GM12873 (cell line): ENCODE data around the gene CYB5R3.
A peak's percentile ranks its signal among the peaks of the same experiment; 100 is the strongest.

Experiments
- TF ChIP-seq, protein P1 (sequence below): IDR thresholded peaks from 2 replicates; pipeline ENCODE4 v1.5.1; 2012; ENCODE audit warnings: low read depth, mild to moderate bottlenecking, moderate library complexity, low read length, control low read depth; ENCODE audit not compliant: insufficient read depth; ENCODE audit errors: missing control alignments

The CYB5R3 gene

GRCh38 chr22:42692239-42693054, 43.3 kb upstream of the CYB5R3 start:
- TF ChIP-seq, protein P1, sequence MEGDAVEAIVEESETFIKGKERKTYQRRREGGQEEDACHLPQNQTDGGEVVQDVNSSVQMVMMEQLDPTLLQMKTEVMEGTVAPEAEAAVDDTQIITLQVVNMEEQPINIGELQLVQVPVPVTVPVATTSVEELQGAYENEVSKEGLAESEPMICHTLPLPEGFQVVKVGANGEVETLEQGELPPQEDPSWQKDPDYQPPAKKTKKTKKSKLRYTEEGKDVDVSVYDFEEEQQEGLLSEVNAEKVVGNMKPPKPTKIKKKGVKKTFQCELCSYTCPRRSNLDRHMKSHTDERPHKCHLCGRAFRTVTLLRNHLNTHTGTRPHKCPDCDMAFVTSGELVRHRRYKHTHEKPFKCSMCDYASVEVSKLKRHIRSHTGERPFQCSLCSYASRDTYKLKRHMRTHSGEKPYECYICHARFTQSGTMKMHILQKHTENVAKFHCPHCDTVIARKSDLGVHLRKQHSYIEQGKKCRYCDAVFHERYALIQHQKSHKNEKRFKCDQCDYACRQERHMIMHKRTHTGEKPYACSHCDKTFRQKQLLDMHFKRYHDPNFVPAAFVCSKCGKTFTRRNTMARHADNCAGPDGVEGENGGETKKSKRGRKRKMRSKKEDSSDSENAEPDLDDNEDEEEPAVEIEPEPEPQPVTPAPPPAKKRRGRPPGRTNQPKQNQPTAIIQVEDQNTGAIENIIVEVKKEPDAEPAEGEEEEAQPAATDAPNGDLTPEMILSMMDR: peak; percentile 52

DNA sequence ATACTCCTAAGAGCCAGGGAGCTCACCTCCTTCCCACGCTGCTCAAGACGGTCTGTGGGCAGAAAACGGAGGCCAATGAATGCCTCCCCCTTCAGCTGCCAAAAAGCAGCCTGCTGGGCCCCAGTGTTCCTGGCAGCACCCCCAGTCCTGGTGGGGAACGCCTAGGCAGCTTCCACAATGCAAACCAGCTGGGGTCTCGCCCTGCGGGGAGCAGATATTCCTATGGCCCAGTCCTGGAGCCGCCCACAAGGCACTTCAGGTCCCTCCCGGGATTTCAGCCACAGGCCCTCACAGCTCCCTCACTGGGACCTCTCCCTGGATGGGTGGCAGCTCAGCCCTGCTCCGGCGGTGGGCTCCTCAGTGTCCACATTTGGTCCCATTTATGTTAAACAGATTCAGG, 42.2 kb upstream of the CYB5R3 start:
- TF ChIP-seq, protein P1: no peak

DNA sequence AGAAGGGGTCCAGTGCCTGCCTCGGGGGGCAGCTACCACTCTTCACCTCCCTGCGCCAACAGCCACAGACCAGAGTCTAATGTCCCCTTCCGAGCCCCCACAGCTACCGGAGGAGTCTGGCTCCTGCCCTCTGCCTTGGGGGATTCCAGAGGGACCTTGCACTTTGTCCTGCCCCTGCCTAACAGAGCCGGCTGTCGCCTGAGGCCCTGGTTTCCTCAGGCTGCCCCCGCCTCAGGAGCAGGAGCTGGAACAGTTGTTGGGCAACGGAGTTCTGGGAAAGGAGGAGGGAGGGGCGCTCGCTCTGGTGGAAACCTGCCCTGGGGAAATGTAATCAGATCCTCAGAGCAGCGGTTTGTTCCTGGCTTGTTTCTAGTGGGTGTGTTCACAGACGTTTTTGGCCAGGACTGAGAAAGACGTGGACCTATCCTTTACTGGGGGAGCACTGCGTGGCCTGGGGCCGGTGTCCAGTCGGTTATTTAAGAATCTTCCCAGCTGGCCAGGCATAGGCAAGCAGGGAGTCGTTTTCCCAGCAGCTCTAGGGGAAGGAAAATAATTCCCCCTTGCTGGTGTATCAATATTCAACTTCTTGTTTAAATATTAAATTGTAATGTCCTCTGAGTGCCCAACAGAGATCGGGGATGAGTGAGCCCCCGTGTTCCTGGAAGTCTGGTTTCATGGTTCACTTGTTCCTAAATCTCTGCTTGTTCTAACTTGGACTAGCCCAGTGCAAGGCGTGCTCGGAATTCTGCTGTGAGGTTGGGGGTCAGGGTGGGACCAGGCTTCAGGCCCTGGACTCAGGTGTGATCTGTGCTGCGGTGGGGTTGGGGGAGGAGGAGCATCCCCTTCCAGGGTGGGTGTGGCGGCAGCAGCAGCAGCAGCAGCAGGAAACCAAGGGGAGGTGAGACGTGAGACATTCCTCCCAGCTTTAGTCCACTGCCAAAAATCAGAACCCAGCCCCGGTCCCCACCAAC, 39.3 kb upstream of the CYB5R3 start:
- TF ChIP-seq, protein P1: no peak

DNA sequence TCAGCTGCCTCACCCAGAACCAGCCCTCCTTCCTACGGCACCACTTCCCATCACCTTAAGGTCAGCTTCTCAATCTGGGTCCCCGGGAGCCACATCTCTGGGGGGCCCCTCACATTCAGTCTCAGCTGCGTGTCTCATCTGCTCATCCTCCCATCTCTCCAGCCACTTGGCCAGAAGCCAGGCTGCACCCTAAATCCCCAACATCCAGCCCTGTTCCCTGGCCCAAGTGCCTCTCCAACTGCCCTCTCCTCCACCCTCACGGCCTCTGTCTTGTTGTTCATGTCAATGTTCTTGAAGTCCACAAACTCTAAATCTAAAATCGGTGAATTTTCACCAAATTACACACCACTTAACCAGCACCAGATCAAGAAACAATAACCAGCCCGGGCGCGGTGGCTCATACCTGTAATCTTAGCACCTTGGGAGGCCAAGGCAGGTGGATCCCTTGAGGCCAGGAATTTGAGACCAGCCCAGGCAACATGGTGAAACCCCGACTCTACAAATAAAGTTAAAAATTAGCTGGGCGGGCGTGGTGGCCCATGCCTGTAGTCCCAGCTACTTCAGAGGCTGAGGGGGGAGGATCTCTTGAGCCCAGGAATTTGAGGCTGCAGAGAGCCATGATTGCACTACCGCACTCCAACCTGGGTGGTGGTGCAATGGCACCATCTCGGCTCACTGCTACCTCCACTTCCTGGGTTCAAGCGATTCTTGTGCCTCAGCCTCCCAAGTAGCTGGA, 37.7 kb upstream of the CYB5R3 start:
- TF ChIP-seq, protein P1: no peak

- TF ChIP-seq, protein P1: no peak
Observed at GRCh38 chr22:42685941-42686653, 36.9 kb upstream of the CYB5R3 start.

DNA sequence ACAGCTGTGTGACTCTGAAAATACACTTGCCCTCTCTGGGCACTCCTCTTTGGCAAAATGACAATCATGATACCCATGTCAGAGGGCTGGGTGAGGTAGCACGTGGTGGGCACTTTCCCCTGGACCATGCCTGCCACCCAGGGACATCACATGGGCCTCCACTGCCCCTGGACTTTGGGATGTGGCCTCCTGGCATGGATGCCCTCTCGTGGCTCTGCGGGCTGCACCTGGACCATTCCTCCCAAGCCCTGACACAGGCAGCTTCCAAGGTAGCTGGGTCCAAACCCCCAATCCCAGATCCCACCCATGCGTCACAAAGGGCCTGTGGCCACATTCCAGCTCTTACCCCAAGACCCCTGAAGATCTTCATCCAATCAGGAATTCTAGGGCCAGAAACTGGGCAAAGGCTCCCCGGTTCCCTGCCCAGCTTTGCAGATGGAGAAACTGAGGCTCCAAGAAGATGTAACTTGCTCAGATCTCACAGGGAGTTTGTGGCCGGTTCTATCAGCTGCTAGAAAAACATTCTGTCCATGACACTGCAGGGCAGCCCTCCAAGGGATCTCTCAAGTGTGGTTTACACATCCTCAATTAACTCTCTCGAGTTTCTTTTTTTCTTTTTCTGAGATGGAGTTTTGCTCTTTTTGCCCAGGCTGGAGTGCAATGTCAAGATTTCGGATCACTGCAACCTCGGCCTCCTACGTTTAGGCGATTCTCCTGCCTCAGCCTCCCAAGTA, 35.4 kb upstream of the CYB5R3 start:
- TF ChIP-seq, protein P1: no peak
